CD4-positive, alpha-beta T cell treated with Interferon alpha-2 for 1 hour (primary cell): ENCODE data around the gene ZNF597.
A peak's percentile ranks its signal among the peaks of the same experiment; 100 is the strongest.

Source experiments
- DNase-seq, 2 donors: peaks; one replicate each; pipeline ENCODE4 v3.0.0-alpha.2; 2020 to 2022

The ZNF597 gene

GRCh38 chr16:3443108-3444031 lies at the start of gene ZNF597, which contains the start of gene NAA60:
TSS of gene ZNF597 (minus strand) at chr16:3443504. CDS start at chr16:3443153, 351 bp downstream.
TSS of gene NAA60 (plus strand) at chr16:3443680. CDS start at chr16:3476228, 32,548 bp downstream.
- peak; percentile 87 to 90 for DNase-seq

- no peak for DNase-seq
These were observed 49.1 kb upstream of the ZNF597 start for GRCh38 chr16:3492356-3492755.

- no peak for DNase-seq
These were observed 47.8 kb upstream of the ZNF597 start for GRCh38 chr16:3490911-3491629.

GRCh38 chr16:3488801-3489200 lies 45.5 kb upstream of the ZNF597 start:
- DNase-seq, result no peak

- DNase-seq, result no peak
These were observed 44.5 kb upstream of the ZNF597 start for GRCh38 chr16:3487521-3488410.

- DNase-seq, result no peak
These were observed 43.4 kb upstream of the ZNF597 start for GRCh38 chr16:3486506-3487215.

GRCh38 chr16:3485821-3486505 lies 42.7 kb upstream of the ZNF597 start:
- DNase-seq, result no peak

GRCh38 chr16:3485097-3485745 lies 41.9 kb upstream of the ZNF597 start:
- DNase-seq, result no peak

GRCh38 chr16:3484318-3485096 lies 41.2 kb upstream of the ZNF597 start:
- no peak for DNase-seq

- no peak for DNase-seq
These were observed 39.4 kb upstream of the ZNF597 start for GRCh38 chr16:3482659-3483241.

GRCh38 chr16:3481696-3482658 lies 38.7 kb upstream of the ZNF597 start:
- no peak for DNase-seq

GRCh38 chr16:3480901-3481695 lies 37.8 kb upstream of the ZNF597 start:
- DNase-seq, result no peak

- DNase-seq, result no peak
These were observed 36.4 kb upstream of the ZNF597 start for GRCh38 chr16:3479654-3480216.

GRCh38 chr16:3478242-3478925 lies 35.1 kb upstream of the ZNF597 start:
- no peak for DNase-seq

- no peak for DNase-seq
These were observed 33.1 kb upstream of the ZNF597 start for GRCh38 chr16:3476409-3476808.

- DNase-seq, result no peak
These were observed 32.5 kb upstream of the ZNF597 start for GRCh38 chr16:3475604-3476375.
